ENCODE measurements around the gene CAVIN4. TPM values are rescaled to one million over a fixed set of nuclear protein-coding genes. Genes with fewer than 3 reads are reported as not detected.

The CAVIN4 gene
- polyA plus RNA-seq, 1 donor (not counting 4 experiments of a cell fraction or from before 2014, with no cell fraction given) = 0.18 TPM

DNA sequence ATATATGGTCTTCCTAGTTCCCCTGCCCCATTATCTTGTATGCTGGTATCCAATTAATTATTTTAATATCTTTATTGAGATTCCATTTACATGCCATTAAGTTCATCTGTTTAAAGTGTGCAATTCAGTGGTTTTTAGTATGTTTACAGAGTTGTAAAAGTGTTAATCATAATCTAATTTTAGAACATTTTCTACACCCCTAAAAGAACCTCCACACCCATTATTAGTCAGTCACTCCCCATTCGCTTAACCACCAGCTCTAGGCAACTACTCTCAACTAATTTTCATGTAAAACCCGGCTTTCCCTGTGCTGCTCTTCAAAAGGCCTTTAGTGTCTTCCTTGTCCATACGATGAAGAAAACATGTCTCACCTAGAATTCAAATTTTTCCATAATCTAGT, 20.8 kb upstream of the CAVIN4 start:
- no peak for DNase-seq (ENCODE audit: low read depth, low spot score)
- no peak for TF ChIP-seq EZH2 (IDR thresholded peaks at IDR 0.05; ENCODE audit: low read length)
- TF ChIP-seq, protein P1, sequence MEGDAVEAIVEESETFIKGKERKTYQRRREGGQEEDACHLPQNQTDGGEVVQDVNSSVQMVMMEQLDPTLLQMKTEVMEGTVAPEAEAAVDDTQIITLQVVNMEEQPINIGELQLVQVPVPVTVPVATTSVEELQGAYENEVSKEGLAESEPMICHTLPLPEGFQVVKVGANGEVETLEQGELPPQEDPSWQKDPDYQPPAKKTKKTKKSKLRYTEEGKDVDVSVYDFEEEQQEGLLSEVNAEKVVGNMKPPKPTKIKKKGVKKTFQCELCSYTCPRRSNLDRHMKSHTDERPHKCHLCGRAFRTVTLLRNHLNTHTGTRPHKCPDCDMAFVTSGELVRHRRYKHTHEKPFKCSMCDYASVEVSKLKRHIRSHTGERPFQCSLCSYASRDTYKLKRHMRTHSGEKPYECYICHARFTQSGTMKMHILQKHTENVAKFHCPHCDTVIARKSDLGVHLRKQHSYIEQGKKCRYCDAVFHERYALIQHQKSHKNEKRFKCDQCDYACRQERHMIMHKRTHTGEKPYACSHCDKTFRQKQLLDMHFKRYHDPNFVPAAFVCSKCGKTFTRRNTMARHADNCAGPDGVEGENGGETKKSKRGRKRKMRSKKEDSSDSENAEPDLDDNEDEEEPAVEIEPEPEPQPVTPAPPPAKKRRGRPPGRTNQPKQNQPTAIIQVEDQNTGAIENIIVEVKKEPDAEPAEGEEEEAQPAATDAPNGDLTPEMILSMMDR (optimal IDR thresholded peaks at IDR 0.05 in 1 of 3, IDR thresholded peaks at IDR 0.05 in 1 of 3, conservative IDR thresholded peaks at IDR 0.05 in 1 of 3; ENCODE audit: extremely low read depth in 1 of 3, insufficient read depth in 2 of 3, low read length in 3 of 3) = no peak
- no peaks in the 10 kb centered on the region for H3K9me1 ChIP-seq (ENCODE audit: control insufficient read depth, extremely low read depth, insufficient read depth, low read length)

DNA sequence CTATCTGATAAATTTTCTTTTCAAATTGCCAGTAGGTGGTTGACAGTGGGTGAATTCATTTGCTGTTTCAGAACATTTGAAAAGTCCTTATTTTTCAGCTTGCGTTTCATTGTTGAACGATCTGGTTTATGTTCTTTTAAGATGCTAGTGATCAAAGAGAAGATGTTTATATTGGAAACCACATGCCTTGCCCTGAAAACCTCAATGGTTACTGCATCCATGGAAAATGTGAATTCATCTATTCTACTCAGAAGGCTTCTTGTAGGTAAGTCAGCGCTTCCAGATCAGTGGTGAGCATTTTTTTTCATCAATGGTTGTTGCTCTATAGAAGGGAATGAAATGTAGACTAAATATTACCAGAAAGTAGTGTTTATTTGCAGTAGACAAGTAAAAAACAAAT, 16.6 kb upstream of the CAVIN4 start:
- H3K4me3 ChIP-seq (ENCODE audit: control insufficient read depth in 2 of 3, extremely low read depth in 1 of 3, insufficient read depth in 2 of 3, low read depth in 1 of 3, low read length in 3 of 3) = no peak overlapping the region
- no peak for DNase-seq (ENCODE audit: low read depth, low spot score)
- H3K4me1 ChIP-seq (ENCODE audit: control insufficient read depth, extremely low read depth, insufficient read depth, low read length) = no peaks in the 10 kb centered on the region
- no peaks in the 10 kb centered on the region for H3K9me1 ChIP-seq (ENCODE audit: control insufficient read depth, extremely low read depth, insufficient read depth, low read length)
- H4K20me1 ChIP-seq (ENCODE audit: control insufficient read depth, extremely low read depth, insufficient read depth, low read length) = no peaks in the 10 kb centered on the region
- no peaks in the 10 kb centered on the region for H3K79me2 ChIP-seq (ENCODE audit: control insufficient read depth, insufficient read depth, low read length)
- FAIRE-seq = no peak
- TF ChIP-seq, protein P1 (optimal IDR thresholded peaks at IDR 0.05 in 1 of 3, IDR thresholded peaks at IDR 0.05 in 1 of 3, conservative IDR thresholded peaks at IDR 0.05 in 1 of 3; ENCODE audit: extremely low read depth in 1 of 3, insufficient read depth in 2 of 3, low read length in 3 of 3) = no peak
- no peak overlapping the region for H2AFZ ChIP-seq (ENCODE audit: control insufficient read depth, low read length)
- H3K9me3 ChIP-seq (ENCODE audit: control insufficient read depth, low read depth, low read length) = no peaks in the 10 kb centered on the region
- H3K4me2 ChIP-seq (ENCODE audit: control insufficient read depth, extremely low read depth, insufficient read depth, low read depth, low read length) = no peak overlapping the region
- H3K27me3 ChIP-seq (ENCODE audit: control insufficient read depth, extremely low read depth, insufficient read depth, low read length) = no peaks in the 10 kb centered on the region
- H3K9ac ChIP-seq (ENCODE audit: control insufficient read depth, extremely low read depth, insufficient read depth, low read length) = no peak overlapping the region
- dilution Hi-C loops (cut with MboI; ENCODE audit: extremely low pct_ligation_motif_present, low sequenced_read_pairs) = no loop called here
- H3K27ac ChIP-seq (ENCODE audit: control insufficient read depth, insufficient read depth, low read length) = no peak overlapping the region
- H3K36me3 ChIP-seq (ENCODE audit: control insufficient read depth in 2 of 2, extremely low read depth in 1 of 2, insufficient read depth in 2 of 2, low read length in 2 of 2) = no peaks in the 10 kb centered on the region

More for the DNA sequence above, 20.8 kb upstream of the CAVIN4 start:
- no peaks in the 10 kb centered on the region for H3K36me3 ChIP-seq (ENCODE audit: control insufficient read depth in 2 of 2, extremely low read depth in 1 of 2, insufficient read depth in 2 of 2, low read length in 2 of 2)
- H3K79me2 ChIP-seq (ENCODE audit: control insufficient read depth, insufficient read depth, low read length) = no peaks in the 10 kb centered on the region
- H2AFZ ChIP-seq (ENCODE audit: control insufficient read depth, low read length) = no peak overlapping the region
- no peaks in the 10 kb centered on the region for H4K20me1 ChIP-seq (ENCODE audit: control insufficient read depth, extremely low read depth, insufficient read depth, low read length)
- no peak overlapping the region for H3K27ac ChIP-seq (ENCODE audit: control insufficient read depth, insufficient read depth, low read length)
- H3K9ac ChIP-seq (ENCODE audit: control insufficient read depth, extremely low read depth, insufficient read depth, low read length) = no peak overlapping the region
- no peak overlapping the region for H3K4me3 ChIP-seq (ENCODE audit: control insufficient read depth in 2 of 3, extremely low read depth in 1 of 3, insufficient read depth in 2 of 3, low read depth in 1 of 3, low read length in 3 of 3)
- H3K4me1 ChIP-seq (ENCODE audit: control insufficient read depth, extremely low read depth, insufficient read depth, low read length) = no peaks in the 10 kb centered on the region
- H3K27me3 ChIP-seq (ENCODE audit: control insufficient read depth, extremely low read depth, insufficient read depth, low read length) = no peaks in the 10 kb centered on the region
- no peak overlapping the region for H3K4me2 ChIP-seq (ENCODE audit: control insufficient read depth, extremely low read depth, insufficient read depth, low read depth, low read length)
- dilution Hi-C loops (cut with MboI; ENCODE audit: extremely low pct_ligation_motif_present, low sequenced_read_pairs) = no loop called here
- FAIRE-seq = no peak
- no peaks in the 10 kb centered on the region for H3K9me3 ChIP-seq (ENCODE audit: control insufficient read depth, low read depth, low read length)

Measured in keratinocyte (primary cell).